Loucy (cell line): ENCODE results near the gene CUL9.

Experiments used
- H2AFZ ChIP-seq: fragments of 200-600 bp; sonication (generic); 2 replicates; pipeline ENCODE4 v1.6.0; 2016; ENCODE audit warnings: antibody characterized with exemption, mild to moderate bottlenecking, low read length, moderate library complexity
- H3F3A ChIP-seq: fragments of 200-600 bp; 2 replicates; pipeline ENCODE4 v1.6.0; 2016; ENCODE audit warnings: antibody characterized with exemption, low read depth, mild to moderate bottlenecking
- H3K27me3 ChIP-seq: fragments of 200-600 bp; sonication (generic); 2 replicates; pipeline ENCODE4 v1.6.1; 2014; ENCODE audit warnings: low read length, mild to moderate bottlenecking; ENCODE audit not compliant: insufficient read depth, poor library complexity, severe bottlenecking
- H3K36me3 ChIP-seq: fragments of 200-600 bp; sonication (generic); 2 replicates; pipeline ENCODE4 v1.6.1; 2016; ENCODE audit warnings: low read length; ENCODE audit not compliant: insufficient read depth
- H3K4me1 ChIP-seq: fragments of 200-600 bp; sonication (generic); 2 replicates; pipeline ENCODE4 v1.5.1; 2014; ENCODE audit warnings: low read length, mild to moderate bottlenecking; ENCODE audit not compliant: insufficient read depth, poor library complexity, severe bottlenecking
- H3K4me2 ChIP-seq: fragments of 200-600 bp; sonication (generic); 2 replicates; pipeline ENCODE4 v1.6.0; 2014; ENCODE audit warnings: antibody characterized with exemption, low read length, low read depth, mild to moderate bottlenecking; ENCODE audit not compliant: poor library complexity, severe bottlenecking
- H3K4me3 ChIP-seq: fragments of 200-600 bp; sonication (generic); 2 replicates; pipeline ENCODE4 v1.5.1; 2014; ENCODE audit warnings: low read length, mild to moderate bottlenecking, mixed read lengths; ENCODE audit not compliant: poor library complexity, severe bottlenecking
- H3K79me2 ChIP-seq: fragments of 200-600 bp; sonication (generic); 2 replicates; pipeline ENCODE4 v1.6.1; 2014; ENCODE audit warnings: low read length; ENCODE audit not compliant: insufficient read depth
- H3K9ac ChIP-seq: fragments of 200-600 bp; sonication (generic); 2 replicates; pipeline ENCODE4 v1.6.0; 2014; ENCODE audit warnings: mild to moderate bottlenecking, low read depth, low read length, moderate library complexity; ENCODE audit not compliant: poor library complexity, severe bottlenecking
- H3K9me2 ChIP-seq: fragments of 200-600 bp; sonication (generic); replicated peaks from 2 replicates; pipeline ENCODE4 v1.6.1; 2016; ENCODE audit warnings: low read depth, low read length, mixed read lengths
- H3K9me3 ChIP-seq: fragments of 200-600 bp; sonication (generic); 2 replicates; pipeline ENCODE4 v1.6.1; 2014; ENCODE audit warnings: mild to moderate bottlenecking, antibody characterized with exemption, low read length, low read depth; ENCODE audit not compliant: insufficient read depth
- H4K20me1 ChIP-seq: fragments of 200-600 bp; sonication (generic); 2 replicates; pipeline ENCODE4 v1.6.0; 2014; ENCODE audit warnings: antibody characterized with exemption, low read length, mild to moderate bottlenecking; ENCODE audit not compliant: insufficient read depth, poor library complexity, severe bottlenecking
- EZH2phosphoT487 ChIP-seq: fragments of 200-600 bp; IDR thresholded peaks from 2 replicates; pipeline ENCODE4 v1.6.1; 2018; ENCODE audit warnings: antibody characterized with exemption, mild to moderate bottlenecking, moderate library complexity, borderline replicate concordance
- TF ChIP-seq, protein P1 (sequence below): fragments of 200-600 bp; sonication (generic); conservative IDR thresholded peaks from 2 replicates; pipeline ENCODE4 v1.5.1; 2014; ENCODE audit warnings: mild to moderate bottlenecking, antibody characterized with exemption, low read length

The CUL9 gene

DNA sequence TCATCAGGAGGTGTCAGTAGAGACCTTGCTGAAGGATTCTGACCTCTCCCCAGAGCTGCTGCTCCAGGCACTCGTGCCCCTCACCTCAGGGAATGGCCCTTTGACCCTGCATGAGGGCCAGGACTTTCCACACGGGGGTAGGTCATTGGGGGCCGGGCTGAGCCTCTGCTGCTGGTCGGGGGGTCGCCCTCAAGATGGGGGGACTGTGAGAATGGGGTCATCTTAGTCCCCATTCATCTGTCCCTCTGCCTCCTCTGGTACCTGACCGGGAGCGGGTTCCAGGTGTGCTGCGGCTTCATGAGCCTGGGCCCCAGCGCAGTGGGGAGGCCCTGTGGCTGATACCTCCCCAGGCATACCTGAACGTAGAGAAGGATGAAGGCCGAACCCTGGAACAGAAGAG, 31.4 kb downstream of the CUL9 start:
- no peaks in the 10 kb centered on the region for H3K27me3 ChIP-seq
- no peaks in the 10 kb centered on the region for H3K9me2 ChIP-seq
- no peak overlapping the region for H2AFZ ChIP-seq
- H3K9ac ChIP-seq: no peak overlapping the region
- H4K20me1 ChIP-seq: no peaks in the 10 kb centered on the region
- no peaks in the 10 kb centered on the region for H3K36me3 ChIP-seq
- no peaks in the 10 kb centered on the region for H3F3A ChIP-seq
- H3K4me1 ChIP-seq: no peaks in the 10 kb centered on the region
- no peaks in the 10 kb centered on the region for H3K79me2 ChIP-seq
- no peak for TF ChIP-seq EZH2phosphoT487
- TF ChIP-seq, protein P1, sequence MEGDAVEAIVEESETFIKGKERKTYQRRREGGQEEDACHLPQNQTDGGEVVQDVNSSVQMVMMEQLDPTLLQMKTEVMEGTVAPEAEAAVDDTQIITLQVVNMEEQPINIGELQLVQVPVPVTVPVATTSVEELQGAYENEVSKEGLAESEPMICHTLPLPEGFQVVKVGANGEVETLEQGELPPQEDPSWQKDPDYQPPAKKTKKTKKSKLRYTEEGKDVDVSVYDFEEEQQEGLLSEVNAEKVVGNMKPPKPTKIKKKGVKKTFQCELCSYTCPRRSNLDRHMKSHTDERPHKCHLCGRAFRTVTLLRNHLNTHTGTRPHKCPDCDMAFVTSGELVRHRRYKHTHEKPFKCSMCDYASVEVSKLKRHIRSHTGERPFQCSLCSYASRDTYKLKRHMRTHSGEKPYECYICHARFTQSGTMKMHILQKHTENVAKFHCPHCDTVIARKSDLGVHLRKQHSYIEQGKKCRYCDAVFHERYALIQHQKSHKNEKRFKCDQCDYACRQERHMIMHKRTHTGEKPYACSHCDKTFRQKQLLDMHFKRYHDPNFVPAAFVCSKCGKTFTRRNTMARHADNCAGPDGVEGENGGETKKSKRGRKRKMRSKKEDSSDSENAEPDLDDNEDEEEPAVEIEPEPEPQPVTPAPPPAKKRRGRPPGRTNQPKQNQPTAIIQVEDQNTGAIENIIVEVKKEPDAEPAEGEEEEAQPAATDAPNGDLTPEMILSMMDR: no peak
- H3K4me3 ChIP-seq: no peak overlapping the region
- H3K9me3 ChIP-seq: no peaks in the 10 kb centered on the region
- no peak overlapping the region for H3K4me2 ChIP-seq

DNA sequence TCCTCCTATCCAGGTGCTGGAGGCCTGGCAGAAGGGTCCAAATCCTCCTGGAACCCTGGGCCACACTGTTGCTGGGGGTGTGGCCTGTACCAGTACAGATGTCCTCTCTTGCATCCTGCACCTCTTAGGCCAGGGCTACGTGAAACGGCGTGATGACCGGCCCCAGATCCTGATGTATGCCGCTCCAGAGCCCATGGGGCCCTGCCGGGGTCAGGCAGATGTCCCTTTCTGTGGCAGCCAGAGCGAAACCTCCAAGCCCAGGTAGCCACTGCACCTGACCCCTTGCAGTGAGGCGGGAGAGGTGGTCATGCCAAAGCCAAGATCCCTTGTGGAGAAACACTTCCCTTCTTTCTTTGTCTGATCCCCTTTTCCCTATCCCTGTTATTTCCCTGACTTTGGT, 33.1 kb downstream of the CUL9 start:
- no peaks in the 10 kb centered on the region for H3K27me3 ChIP-seq
- H3K4me1 ChIP-seq: no peaks in the 10 kb centered on the region
- H3K9ac ChIP-seq: no peak overlapping the region
- H3F3A ChIP-seq: no peaks in the 10 kb centered on the region
- H4K20me1 ChIP-seq: no peaks in the 10 kb centered on the region
- H3K9me2 ChIP-seq: no peaks in the 10 kb centered on the region
- H3K4me3 ChIP-seq: no peak overlapping the region
- no peaks in the 10 kb centered on the region for H3K79me2 ChIP-seq
- no peaks in the 10 kb centered on the region for H3K36me3 ChIP-seq
- no peaks in the 10 kb centered on the region for H3K9me3 ChIP-seq
- no peak overlapping the region for H2AFZ ChIP-seq
- no peak overlapping the region for H3K4me2 ChIP-seq
- no peak for TF ChIP-seq EZH2phosphoT487
- TF ChIP-seq, protein P1: no peak

DNA sequence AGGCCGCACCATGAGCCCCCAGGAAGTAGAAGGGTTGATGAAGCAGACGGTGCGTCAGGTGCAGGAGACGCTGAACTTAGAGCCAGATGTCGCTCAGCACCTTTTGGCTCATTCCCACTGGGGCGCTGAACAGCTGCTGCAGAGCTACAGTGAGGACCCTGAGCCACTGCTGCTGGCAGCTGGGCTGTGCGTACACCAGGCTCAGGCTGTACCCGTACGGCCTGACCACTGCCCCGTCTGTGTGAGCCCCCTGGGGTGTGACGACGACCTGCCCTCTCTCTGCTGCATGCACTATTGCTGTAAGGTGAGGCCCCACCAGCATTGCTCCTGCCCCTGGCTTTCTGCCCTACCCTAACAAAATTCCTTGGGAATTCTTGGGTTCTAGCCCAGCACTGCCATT, 34.2 kb downstream of the CUL9 start:
- Histone ChIP-seq H2AFZ (no peak overlapping the region), H3K4me2 (no peak overlapping the region), H3K36me3 (no peaks in the 10 kb centered on the region; the same call in 1 of the 2 replicates), H3K9ac (no peak overlapping the region), H4K20me1 (no peaks in the 10 kb centered on the region), H3K79me2 (no peaks in the 10 kb centered on the region), H3K4me3 (no peak overlapping the region), H3F3A (no peaks in the 10 kb centered on the region), H3K9me2 (no peaks in the 10 kb centered on the region), H3K27me3 (no peaks in the 10 kb centered on the region), H3K9me3 (no peaks in the 10 kb centered on the region), H3K4me1 (no peaks in the 10 kb centered on the region)
- TF ChIP-seq, protein P1: no peak
- no peak for TF ChIP-seq EZH2phosphoT487
